Cortex of kidney (tissue), 1 donor: ENCODE measurements around the gene DSCAML1.

Experiments used
- DNase-seq: peaks from one replicate; lab custom pipeline; 2025; lab: John Stamatoyannopoulos, UW

The DSCAML1 gene

GRCh38 chr11:117691516-117691915 is 105.5 kb downstream of the DSCAML1 start:
- DNase-seq: no peak

GRCh38 chr11:117691218-117691514 is 105.8 kb downstream of the DSCAML1 start:
- DNase-seq: no peak

DNA sequence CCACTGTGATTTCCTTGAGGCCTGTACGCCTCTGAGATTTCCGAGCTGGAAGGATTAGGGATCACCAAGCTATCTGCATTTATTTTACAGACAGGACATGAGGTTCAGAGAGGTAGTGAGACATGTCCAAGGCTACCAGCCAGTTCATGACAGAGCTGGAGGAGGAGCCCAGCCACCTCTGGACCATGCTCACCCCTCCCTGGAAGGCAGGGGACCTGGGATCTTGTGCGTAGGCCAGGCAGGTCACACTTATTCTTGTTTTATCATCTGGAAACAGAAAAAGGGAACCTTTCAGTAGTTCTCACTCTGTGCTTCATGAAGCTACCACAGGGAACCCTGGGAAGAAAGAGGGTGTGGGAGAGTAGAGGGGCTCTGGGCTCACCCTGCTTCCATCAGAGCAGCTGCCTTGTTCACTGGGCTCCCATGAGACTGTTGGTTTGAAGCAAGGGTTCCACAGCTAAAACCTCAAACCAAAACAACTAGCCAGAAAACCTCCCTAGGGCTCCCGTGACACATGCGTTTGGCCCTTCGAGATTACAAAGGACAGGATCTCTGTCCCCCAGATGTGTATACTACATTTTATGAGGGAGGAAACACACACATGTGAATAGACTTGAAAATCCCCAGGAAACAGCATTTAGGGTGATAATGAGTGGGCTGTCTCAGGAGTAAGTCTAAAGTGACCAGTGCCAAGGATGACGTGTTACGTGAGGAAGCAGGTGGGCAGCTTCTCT is 106.4 kb downstream of the DSCAML1 start:
- DNase-seq: no peak

GRCh38 chr11:117688255-117688797 is 108.7 kb downstream of the DSCAML1 start:
- no peak for DNase-seq

- no peak for DNase-seq
These were observed 109.2 kb downstream of the DSCAML1 start for GRCh38 chr11:117687776-117688175.

GRCh38 chr11:117686711-117687110 is 110.3 kb downstream of the DSCAML1 start:
- DNase-seq: no peak

- no peak for DNase-seq
These were observed 111.5 kb downstream of the DSCAML1 start for GRCh38 chr11:117685566-117685965.

GRCh38 chr11:117684731-117685130 is 112.3 kb downstream of the DSCAML1 start:
- DNase-seq: no peak

GRCh38 chr11:117684111-117684510 is 112.9 kb downstream of the DSCAML1 start:
- DNase-seq: no peak

DNA sequence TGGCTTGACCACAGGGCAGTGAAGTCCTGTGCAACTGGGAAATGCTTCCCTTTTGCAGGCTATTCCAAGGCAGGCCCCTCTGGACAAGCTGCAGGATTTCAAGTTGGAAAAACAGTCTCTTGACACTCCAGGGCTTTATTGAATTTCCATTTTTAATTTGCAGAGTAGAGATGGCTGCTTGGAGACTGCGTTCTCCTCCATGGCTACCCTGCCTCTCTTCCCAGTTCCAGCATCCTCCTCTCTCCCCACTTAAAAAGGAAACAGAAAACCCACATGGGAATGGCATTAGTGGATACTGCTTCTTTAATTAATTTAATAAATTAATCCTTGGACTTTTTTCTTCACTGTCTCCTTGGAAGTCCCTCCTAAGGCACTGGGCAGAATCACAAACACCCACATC is 115.6 kb downstream of the DSCAML1 start:
- no peak for DNase-seq

- DNase-seq: no peak
These were observed 117.6 kb downstream of the DSCAML1 start for GRCh38 chr11:117679461-117679860.

DNA sequence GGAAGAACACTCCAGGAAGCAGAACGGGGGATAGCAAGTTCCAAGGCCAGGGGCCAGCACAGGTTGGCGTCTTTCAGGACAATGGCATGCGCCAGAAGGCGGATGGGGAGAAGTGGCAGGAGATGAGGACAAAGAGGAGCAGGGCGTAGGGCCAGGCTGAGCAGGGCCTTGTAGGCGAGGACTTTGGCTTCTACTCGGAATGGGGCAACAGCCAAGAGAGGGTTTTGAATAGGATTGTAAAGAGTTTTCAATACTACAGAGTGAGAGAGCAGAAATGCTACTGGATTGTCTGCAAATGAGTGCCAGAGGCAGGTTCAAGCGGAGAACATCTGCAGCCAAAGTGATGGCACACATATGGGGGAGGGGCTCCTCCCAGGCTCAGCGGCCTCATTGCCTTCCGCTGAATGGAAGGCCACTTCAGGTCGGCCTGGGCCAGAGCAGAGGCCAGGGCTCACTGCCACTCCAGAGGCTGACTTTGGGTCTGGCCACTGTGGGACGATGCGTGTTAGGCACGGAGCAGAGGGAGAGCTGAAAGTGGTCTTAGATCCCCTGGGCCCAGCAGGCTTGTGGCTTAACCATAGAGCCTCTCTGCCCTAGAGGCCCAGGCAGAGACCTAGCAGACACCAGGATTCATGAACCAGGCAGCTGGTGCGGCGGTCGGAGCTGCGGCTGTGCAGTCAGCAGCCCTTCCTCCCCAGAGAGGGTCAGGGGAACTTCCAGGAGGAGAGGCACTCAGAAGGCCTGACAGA is 118.2 kb downstream of the DSCAML1 start:
- no peak for DNase-seq

DNA sequence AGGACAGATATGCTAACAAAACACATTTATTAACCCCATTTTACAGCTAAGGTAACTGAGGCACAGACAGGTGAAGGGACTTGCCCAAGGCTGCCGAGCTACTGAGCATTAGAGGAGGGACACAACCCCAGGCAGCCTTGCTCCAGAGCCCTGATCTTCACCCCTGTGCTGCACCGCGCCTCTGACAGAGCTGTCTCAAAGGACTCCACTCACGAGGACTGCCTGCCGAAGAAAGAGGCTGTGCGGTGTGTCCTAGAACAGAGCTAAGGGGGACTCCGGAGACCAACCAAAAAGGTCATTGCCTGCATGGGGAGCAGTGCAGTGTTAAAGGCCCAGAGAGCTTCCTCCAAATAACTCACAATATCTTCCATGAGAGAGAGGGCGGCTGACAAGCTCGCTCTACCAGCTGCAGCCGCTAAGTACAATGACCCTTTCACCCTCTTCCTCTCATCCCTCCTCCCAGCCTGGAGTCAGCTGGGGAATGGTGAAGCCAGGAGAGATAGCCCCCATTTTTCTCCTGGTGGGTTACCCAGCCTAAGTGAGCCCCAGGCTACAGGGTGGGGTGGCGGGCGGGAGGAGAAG is 119.2 kb downstream of the DSCAML1 start:
- no peak for DNase-seq

GRCh38 chr11:117676501-117676900 is 120.5 kb downstream of the DSCAML1 start:
- no peak for DNase-seq

DNA sequence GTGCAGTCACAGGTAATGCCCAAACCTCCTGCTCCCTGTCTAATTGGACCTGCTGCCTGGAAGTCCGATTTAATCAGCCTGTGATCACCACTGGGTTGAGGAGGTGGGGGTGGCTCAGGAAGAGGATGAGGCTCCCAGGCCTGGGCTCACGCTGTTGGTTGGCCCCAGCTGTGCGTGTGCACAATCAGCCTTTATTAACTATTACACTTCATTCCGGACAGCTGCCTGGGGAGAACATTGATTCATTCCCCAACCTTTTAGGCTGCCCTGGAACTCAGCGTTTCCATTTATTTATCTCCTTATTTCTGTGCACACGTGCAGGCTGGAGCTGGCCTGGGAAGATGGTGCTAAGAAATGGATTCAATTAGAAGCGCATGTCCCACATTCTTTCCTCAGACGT is 123.4 kb downstream of the DSCAML1 start:
- no peak for DNase-seq

- no peak for DNase-seq
These were observed 125.6 kb downstream of the DSCAML1 start for GRCh38 chr11:117671370-117671769.

DNA sequence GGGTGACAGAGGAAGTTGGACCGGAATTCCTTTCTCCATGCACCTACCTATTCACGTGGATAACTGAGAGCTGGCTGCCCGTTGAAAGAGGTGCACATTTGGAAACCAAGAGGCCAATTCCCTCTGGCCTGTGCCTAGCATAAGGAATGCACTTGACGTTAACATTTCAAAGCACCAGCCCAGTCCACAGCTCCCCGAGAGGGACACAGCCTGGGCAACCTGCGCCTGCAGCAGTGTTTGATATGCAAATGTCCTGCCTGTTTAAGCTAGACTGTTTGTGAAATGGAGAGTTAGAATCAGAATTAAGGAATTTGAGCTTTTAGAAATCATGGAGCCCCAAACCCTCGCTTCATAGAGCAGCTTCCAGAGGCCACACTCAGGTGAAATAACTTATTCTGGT is 126.1 kb downstream of the DSCAML1 start:
- no peak for DNase-seq

GRCh38 chr11:117670443-117670842 is 126.6 kb downstream of the DSCAML1 start:
- no peak for DNase-seq

DNA sequence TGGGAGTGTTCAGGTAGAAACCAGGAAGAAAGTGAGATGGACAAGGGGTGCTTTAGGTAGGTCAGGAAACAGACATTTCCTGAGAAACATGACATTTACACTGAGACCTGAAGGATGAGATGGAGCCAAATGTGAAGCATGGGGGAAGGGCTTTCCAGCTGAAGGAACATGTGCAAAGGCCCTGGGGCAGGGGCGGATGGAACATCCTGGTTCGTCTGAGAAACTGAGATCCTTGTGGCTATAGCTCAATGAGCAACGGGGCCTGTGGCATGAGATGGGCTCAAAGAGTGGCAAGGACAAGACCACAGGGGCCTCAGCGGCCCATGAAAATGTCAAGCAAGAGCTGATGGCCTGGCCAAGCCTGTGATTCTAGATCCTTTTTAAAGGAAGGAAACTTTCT is 127.4 kb downstream of the DSCAML1 start:
- no peak for DNase-seq

GRCh38 chr11:117669062-117669461 is 128.0 kb downstream of the DSCAML1 start:
- no peak for DNase-seq

DNA sequence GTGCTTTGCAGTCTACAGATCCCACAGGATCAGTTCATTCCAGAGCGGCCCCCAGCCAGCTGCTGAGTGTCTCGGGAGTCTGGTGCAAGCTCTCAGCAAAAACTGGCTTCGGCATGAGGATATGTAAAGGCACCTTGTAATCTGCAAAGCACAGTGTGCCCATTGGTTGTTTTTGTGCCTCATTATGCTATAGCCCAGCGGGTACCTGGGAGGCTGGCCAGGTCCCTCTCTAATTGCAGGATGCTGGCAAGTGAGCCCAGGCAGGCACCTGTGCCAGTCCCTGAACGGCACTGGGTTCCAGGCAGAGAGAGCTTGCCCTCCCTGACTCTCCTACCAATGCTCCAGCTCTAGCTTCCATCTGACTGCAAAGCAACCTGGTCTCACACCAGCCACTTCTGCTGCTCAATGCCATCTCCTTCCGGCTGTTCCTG is 128.7 kb downstream of the DSCAML1 start:
- no peak for DNase-seq

DNA sequence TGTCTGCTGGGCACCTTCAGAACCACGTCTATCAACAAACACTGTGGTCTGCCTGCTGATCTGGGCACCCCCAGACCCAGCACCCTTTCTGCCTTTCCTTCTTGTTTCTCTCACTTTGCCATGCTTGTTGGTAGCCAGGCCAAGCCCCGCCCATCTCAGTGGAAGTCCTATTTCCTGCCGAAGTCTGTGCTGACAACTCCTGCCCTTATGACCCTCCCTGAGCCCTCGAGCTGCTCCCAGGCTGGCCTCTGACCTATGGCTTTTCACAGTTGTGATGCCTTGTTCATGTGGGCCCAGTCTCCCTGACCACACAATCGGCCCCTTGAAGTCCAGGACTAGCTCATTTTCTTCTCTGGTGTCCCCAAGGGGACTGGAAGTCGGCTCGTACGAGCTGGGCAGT is 132.1 kb downstream of the DSCAML1 start:
- DNase-seq: no peak

DNA sequence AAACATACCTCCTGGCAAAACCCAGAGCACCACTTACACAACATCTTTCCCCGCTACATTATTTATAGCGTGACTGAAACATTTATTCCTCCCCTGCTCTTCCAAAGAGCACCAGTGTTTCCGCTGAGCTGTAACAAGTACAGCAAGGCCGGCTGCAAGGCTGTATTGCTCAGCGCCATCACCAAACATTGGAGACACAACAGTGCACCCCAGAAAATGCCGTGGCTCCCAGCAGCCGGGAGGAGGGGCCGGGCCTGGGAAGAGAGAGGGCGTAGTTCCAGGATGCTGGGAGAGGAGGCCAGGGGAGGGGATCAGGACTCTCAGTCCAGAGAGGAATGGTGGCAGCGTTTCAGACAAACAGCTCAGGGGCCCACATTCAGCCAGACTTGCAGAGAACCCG is 133.2 kb downstream of the DSCAML1 start:
- DNase-seq: no peak
